Right renal cortex interstitium (tissue), 3 donors: Measurements from ENCODE around the gene KCTD10. TPM values are rescaled to one million over a fixed set of nuclear protein-coding genes. Genes with fewer than 3 reads are reported as not detected.
"Not testable (repeated sequence)": the region's sequence is repeated elsewhere in the genome, so short reads cannot be mapped to it uniquely, and the experiment has no call there.

Experiments
- DNase-seq, 3 donors: peaks; one replicate each; pipeline ENCODE4 v3.0.0-alpha.2; 2013; ENCODE audit warnings: low read depth in 3 of 3, low spot score in 2 of 3
- polyA plus RNA-seq, 3 donors: library from polyadenylated mRNA; unstranded; fragments of 120-200 nt; gene quantifications; one replicate each; pipeline ENCODE4 v1.2.1, GENCODE V29; 2013; ENCODE audit not compliant: insufficient read length in 3 of 3

Gene KCTD10
- polyA plus RNA-seq, 3 donors, result 46.3 to 49.1 (median 46.6) TPM

- DNase-seq, result no peak
Observed at GRCh38 chr12:109450980-109451379, 26.1 kb downstream of the KCTD10 start.

- DNase-seq, result no peak
Observed at GRCh38 chr12:109449845-109450532, 27.1 kb downstream of the KCTD10 start.

GRCh38 chr12:109448707-109449390 lies 28.3 kb downstream of the KCTD10 start:
- no peak for DNase-seq

- DNase-seq, result no peak
Observed at GRCh38 chr12:109448272-109448671, 28.8 kb downstream of the KCTD10 start.

GRCh38 chr12:109447482-109447881 lies 29.6 kb downstream of the KCTD10 start:
- DNase-seq, result no peak

- no peak for DNase-seq
Observed at GRCh38 chr12:109446869-109447268, 30.2 kb downstream of the KCTD10 start.

- no peak for DNase-seq
Observed at GRCh38 chr12:109445191-109445609, 31.9 kb downstream of the KCTD10 start.

- no peak for DNase-seq
Observed at GRCh38 chr12:109444259-109444658, 32.8 kb downstream of the KCTD10 start.

GRCh38 chr12:109443794-109444193 lies 33.3 kb downstream of the KCTD10 start:
- no peak for DNase-seq

GRCh38 chr12:109440851-109441490 lies 36.1 kb downstream of the KCTD10 start:
- no peak for DNase-seq

GRCh38 chr12:109439951-109440350 lies 37.1 kb downstream of the KCTD10 start:
- DNase-seq, result not testable (repeated sequence)

- DNase-seq, result no peak
Observed at GRCh38 chr12:109439181-109439580, 37.9 kb downstream of the KCTD10 start.

- no peak for DNase-seq
Observed at GRCh38 chr12:109436188-109436560, 40.9 kb downstream of the KCTD10 start.

GRCh38 chr12:109435428-109436187 lies 41.5 kb downstream of the KCTD10 start:
- no peak for DNase-seq

GRCh38 chr12:109434582-109434981 lies 42.5 kb downstream of the KCTD10 start:
- no peak for DNase-seq

- no peak for DNase-seq
Observed at GRCh38 chr12:109433618-109434017, 43.5 kb downstream of the KCTD10 start.

GRCh38 chr12:109432842-109433304 lies 44.2 kb downstream of the KCTD10 start:
- peak; percentile 56 to 64 (median 58) for DNase-seq

GRCh38 chr12:109432431-109432830 lies 44.7 kb downstream of the KCTD10 start:
- DNase-seq, result no peak

GRCh38 chr12:109430244-109430643 lies 46.9 kb downstream of the KCTD10 start:
- DNase-seq, result no peak

GRCh38 chr12:109428804-109429203 lies 48.3 kb downstream of the KCTD10 start:
- not testable (repeated sequence) for DNase-seq
